ENCODE results near the gene TMEM255B. TPM values are rescaled to one million over a fixed set of nuclear protein-coding genes. Genes with fewer than 3 reads are reported as not detected.

The TMEM255B gene
- total and polyA plus RNA-seq, 2 donors (not counting 3 experiments of a cell fraction or from before 2014, with no cell fraction given) = 105 to 121 TPM

DNA sequence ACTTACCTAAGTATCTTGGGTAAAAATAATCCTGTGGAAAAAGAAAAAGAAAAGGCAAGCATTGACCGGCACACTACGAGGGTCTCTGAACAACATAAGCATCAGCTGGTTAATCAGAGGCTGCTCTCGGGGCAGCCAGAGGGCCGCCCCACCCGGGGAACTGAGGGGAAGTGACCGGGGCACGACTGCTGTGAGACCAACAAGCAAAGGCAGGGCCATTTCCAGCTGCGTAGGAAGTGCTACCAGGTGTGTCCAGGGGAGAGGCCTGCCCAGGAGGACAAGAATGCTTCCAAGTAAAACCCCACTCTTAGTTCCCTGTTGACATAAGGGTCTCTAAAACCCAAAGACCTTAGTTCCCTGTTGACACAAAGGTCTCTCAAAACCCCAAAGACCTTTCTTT, 89.0 kb downstream of the TMEM255B start:
- ChIA-PET CTCF (no interaction called here), POLR2A (no interaction called here)
- Histone ChIP-seq H3K27me3 (ENCODE audit: control insufficient read depth in 2 of 2, insufficient read depth in 2 of 2, low read length in 2 of 2) (no peaks in the 10 kb centered on the region), H3K36me3 (ENCODE audit: control insufficient read depth in 2 of 2, extremely low read depth in 1 of 2, insufficient read depth in 2 of 2, low read length in 2 of 2) (peaks cover 0 to 11% of the 10 kb centered on the region in 2 experiments), H4K20me1 (replicated peaks; ENCODE audit: control insufficient read depth, extremely low read depth, insufficient read depth, low read length) (no peaks in the 10 kb centered on the region), H3K79me2 (ENCODE audit: control insufficient read depth, insufficient read depth, low read length) (no peaks in the 10 kb centered on the region), H2AFZ (ENCODE audit: low read depth, low read length) (no peak overlapping the region), H3K27ac (ENCODE audit: insufficient read depth, low read depth, low read length) (no peak overlapping the region), H3K4me2 (ENCODE audit: insufficient read depth, low read length) (no peak overlapping the region), H3K4me3 (replicated peaks in 1 of 3; ENCODE audit: insufficient read depth in 1 of 3, low read depth in 1 of 3, low read length in 3 of 3) (no peak overlapping the region), H3K9ac (replicated peaks; ENCODE audit: extremely low read depth, insufficient read depth, low read length) (no peak overlapping the region), H3K9me3 (replicated peaks; ENCODE audit: control insufficient read depth, insufficient read depth, low read length) (no peaks in the 10 kb centered on the region), H3K4me1 (ENCODE audit: control insufficient read depth, extremely low read depth, insufficient read depth, low read length) (no peaks in the 10 kb centered on the region), H3K9me1 (replicated peaks; ENCODE audit: control insufficient read depth, extremely low read depth, insufficient read depth, low read length) (no peaks in the 10 kb centered on the region)
- intact Hi-C loops (cut with micrococcal nuclease) (no loop called here), dilution Hi-C loops (cut with MboI; ENCODE audit: extremely low pct_ligation_motif_present, low sequenced_read_pairs) (no loop called here)
- BruUV-seq (replicated peaks) = no TSS peak
- no peak for DNase-seq (ENCODE audit: low read depth, low spot score)
- FAIRE-seq = no peak
- TF ChIP-seq, protein P1, sequence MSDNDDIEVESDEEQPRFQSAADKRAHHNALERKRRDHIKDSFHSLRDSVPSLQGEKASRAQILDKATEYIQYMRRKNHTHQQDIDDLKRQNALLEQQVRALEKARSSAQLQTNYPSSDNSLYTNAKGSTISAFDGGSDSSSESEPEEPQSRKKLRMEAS (IDR thresholded peaks at IDR 0.05; ENCODE audit: insufficient read depth, insufficient read length) = no peak
- no peak for TF ChIP-seq POLR2AphosphoS5 (IDR thresholded peaks at IDR 0.05; ENCODE audit: insufficient read depth, low read depth, low read length)
- TF ChIP-seq, protein P2, sequence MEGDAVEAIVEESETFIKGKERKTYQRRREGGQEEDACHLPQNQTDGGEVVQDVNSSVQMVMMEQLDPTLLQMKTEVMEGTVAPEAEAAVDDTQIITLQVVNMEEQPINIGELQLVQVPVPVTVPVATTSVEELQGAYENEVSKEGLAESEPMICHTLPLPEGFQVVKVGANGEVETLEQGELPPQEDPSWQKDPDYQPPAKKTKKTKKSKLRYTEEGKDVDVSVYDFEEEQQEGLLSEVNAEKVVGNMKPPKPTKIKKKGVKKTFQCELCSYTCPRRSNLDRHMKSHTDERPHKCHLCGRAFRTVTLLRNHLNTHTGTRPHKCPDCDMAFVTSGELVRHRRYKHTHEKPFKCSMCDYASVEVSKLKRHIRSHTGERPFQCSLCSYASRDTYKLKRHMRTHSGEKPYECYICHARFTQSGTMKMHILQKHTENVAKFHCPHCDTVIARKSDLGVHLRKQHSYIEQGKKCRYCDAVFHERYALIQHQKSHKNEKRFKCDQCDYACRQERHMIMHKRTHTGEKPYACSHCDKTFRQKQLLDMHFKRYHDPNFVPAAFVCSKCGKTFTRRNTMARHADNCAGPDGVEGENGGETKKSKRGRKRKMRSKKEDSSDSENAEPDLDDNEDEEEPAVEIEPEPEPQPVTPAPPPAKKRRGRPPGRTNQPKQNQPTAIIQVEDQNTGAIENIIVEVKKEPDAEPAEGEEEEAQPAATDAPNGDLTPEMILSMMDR (IDR thresholded peaks at IDR 0.05; ENCODE audit: extremely low read depth in 1 of 2, insufficient read depth in 1 of 2, low read depth in 1 of 2, low read length in 2 of 2) = no peak
- TF ChIP-seq MYC (IDR thresholded peaks at IDR 0.05; ENCODE audit: low read depth, low read length) = no peak
